Right kidney (tissue), 9 donors: ENCODE measurements around the gene GNL2.

Experiments
- DNase-seq: peaks from one replicate; pipeline ENCODE4 v3.0.0-alpha.2; 2016
- long read RNA-seq, 8 donors: transcript quantifications; one replicate each; lab custom pipeline, GENCODE V29; 2026

Gene GNL2
- long read RNA-seq, donor 1, transcript GNL2-201 (16 exons, 2,334 nt), result minor isoform, 5 of 63 reads
- long read RNA-seq, donor 1, transcript GNL2-202 (4 exons, 2,409 nt), result major isoform, 27 of 63 reads
- long read RNA-seq, donor 1, partial matches to known transcripts, result 27 of 63 reads
- long read RNA-seq, donor 1, other reads (novel, unspliced or antisense), result 0 of 63 reads
- long read RNA-seq, donor 2, transcript GNL2-202 (4 exons, 2,409 nt), result major isoform, 13 of 32 reads
- long read RNA-seq, donor 2, partial matches to known transcripts, result 17 of 32 reads
- long read RNA-seq, donor 2, other reads (novel, unspliced or antisense), result 0 of 32 reads
- long read RNA-seq, donor 3, transcript GNL2-202 (4 exons, 2,409 nt), result major isoform, 12 of 40 reads
- long read RNA-seq, donor 3, partial matches to known transcripts, result 12 of 40 reads
- long read RNA-seq, donor 3, other reads (novel, unspliced or antisense), result 11 of 40 reads
- long read RNA-seq, donor 4, transcript GNL2-202 (4 exons, 2,409 nt), result major isoform, 25 of 53 reads
- long read RNA-seq, donor 4, partial matches to known transcripts, result 21 of 53 reads
- long read RNA-seq, donor 4, other reads (novel, unspliced or antisense), result 0 of 53 reads
- long read RNA-seq, donor 5, transcript GNL2-201 (16 exons, 2,334 nt), result minor isoform, 7 of 62 reads
- long read RNA-seq, donor 5, transcript GNL2-202 (4 exons, 2,409 nt), result major isoform, 43 of 62 reads
- long read RNA-seq, donor 5, partial matches to known transcripts, result 10 of 62 reads
- long read RNA-seq, donor 5, other reads (novel, unspliced or antisense), result 0 of 62 reads
- long read RNA-seq, donor 6, transcript GNL2-202 (4 exons, 2,409 nt), result major isoform, 20 of 36 reads
- long read RNA-seq, donor 6, partial matches to known transcripts, result 11 of 36 reads
- long read RNA-seq, donor 6, other reads (novel, unspliced or antisense), result 0 of 36 reads
- long read RNA-seq, donor 7, transcript GNL2-202 (4 exons, 2,409 nt), result major isoform, 30 of 70 reads
- long read RNA-seq, donor 7, partial matches to known transcripts, result 35 of 70 reads
- long read RNA-seq, donor 7, other reads (novel, unspliced or antisense), result 0 of 70 reads
- long read RNA-seq, donor 8, transcript GNL2-202 (4 exons, 2,409 nt), result major isoform, 24 of 43 reads
- long read RNA-seq, donor 8, transcript GNL2-201 (16 exons, 2,334 nt), result minor isoform, 5 of 43 reads
- long read RNA-seq, donor 8, partial matches to known transcripts, result 13 of 43 reads
- long read RNA-seq, donor 8, other reads (novel, unspliced or antisense), result 0 of 43 reads

DNA sequence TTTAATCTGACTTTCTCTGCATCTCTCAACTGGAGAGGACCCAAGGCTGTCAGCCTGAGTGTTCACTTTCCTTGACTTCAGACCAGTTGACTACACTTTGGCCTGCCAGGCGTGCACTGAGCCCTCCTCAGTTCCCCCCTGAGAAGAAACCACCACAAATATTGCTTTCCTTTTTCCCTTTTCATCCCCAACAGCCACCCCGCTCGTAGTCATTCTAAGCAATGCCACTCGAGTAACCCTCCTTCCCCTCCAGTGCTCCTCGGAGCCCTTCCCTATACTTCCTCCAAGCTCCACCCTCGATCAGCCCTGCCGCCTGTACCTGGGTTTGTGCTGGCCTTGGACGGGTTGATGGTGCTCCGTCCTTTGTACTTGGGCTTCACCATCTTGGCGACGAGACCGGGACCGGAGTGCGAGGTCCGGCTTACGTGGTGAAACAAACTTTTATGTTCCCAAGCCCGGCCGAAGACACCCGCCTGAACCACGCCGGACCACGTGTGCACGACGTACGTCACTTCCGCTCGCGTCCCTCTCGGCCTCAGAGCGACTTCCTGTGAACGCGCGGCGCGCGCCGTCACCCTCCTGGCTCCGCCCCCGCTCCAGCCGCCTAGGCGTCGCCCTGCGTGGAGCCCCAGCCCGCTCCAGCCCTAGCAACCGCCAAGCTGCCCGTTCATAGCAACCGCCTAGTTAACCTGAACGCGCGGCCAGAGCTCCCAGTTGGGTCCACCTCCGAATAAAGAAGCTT is at the start of gene GNL2:
Gene GNL2, minus strand, starts transcription at position 498 of the 742 bp plus-strand sequence. Its CDS starts 115 bp downstream, at position 383.
- DNase-seq, result peak; percentile 91

- DNase-seq, result no peak
Measured at GRCh38 chr1:37641059-37641458, 45.3 kb upstream of the GNL2 start.

- DNase-seq, result no peak
Measured at GRCh38 chr1:37636435-37636834, 40.7 kb upstream of the GNL2 start.

GRCh38 chr1:37634992-37635902 is 39.5 kb upstream of the GNL2 start:
- DNase-seq, result peak; percentile 12

- peak; percentile 69 for DNase-seq
Measured at GRCh38 chr1:37634244-37634991, 38.7 kb upstream of the GNL2 start, which contains the start of gene RSPO1. TSS of gene RSPO1 (minus strand) at chr1:37634892. CDS start at chr1:37629661, 5,231 bp downstream.

- DNase-seq, result peak; percentile 53
Measured at GRCh38 chr1:37633938-37634243, 38.2 kb upstream of the GNL2 start.

DNA sequence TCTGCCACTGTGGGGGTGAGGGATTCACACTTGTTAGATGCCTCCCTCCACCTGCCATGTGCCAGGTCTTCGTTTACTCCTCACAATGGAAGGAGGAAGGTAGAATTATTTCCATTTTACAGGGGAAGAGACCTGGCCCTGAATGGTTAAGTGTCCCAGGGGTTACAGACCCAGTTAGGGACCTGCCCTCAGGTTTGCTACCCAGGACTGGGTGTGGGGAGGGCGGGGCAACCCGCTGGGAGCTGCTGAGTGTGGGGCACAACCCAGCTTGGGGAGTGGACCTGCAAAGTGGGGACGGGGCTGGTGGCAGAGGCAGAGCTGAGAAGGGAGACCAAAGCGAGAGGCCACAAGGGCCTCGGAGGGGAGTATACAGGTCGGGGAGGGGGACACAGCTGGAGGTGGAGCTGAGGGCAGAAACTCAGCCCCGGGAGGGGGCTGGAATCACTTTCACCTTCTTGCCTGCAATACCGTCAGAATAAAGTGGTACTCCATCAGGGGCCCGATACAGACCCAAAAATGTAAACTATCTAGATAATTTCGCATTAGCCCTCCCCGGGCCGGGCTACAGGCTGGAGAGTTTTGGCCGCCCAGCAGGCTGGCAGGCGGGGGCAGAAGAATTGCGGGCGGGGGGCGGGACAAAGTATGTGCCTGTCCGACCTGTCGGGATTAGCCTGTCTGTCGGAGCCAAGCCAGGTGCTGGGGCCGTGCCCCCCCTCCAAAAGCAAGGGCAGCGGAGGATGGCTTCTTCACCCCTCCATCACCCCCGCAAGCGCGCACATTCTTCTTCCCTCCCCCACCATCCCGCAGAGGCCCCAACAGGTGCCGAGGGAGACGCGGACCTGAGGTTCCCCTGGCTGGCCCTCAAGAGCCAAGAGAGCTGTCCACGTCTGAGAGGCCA is 37.6 kb upstream of the GNL2 start:
- DNase-seq, result no peak

DNA sequence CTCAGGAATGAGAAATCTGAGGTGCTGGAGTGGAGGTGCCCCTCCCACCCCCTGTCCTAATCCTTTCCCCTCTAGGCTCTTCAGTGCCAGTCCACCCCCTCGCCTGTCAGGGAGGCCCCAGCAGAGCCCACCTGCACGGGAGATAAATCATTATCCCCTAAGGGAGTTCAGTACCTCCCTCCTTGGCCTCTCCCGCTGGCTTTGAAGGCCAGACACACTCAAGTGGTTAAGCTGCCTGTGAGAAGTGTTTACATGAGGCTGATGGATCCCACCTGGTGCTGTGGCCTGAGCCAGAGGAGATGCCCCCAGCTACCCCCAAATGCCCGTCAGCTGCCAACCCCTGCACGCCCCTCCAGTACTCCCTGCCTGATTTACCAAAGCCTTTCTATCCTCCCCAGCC is 35.3 kb upstream of the GNL2 start:
- DNase-seq, result peak; percentile 29

DNA sequence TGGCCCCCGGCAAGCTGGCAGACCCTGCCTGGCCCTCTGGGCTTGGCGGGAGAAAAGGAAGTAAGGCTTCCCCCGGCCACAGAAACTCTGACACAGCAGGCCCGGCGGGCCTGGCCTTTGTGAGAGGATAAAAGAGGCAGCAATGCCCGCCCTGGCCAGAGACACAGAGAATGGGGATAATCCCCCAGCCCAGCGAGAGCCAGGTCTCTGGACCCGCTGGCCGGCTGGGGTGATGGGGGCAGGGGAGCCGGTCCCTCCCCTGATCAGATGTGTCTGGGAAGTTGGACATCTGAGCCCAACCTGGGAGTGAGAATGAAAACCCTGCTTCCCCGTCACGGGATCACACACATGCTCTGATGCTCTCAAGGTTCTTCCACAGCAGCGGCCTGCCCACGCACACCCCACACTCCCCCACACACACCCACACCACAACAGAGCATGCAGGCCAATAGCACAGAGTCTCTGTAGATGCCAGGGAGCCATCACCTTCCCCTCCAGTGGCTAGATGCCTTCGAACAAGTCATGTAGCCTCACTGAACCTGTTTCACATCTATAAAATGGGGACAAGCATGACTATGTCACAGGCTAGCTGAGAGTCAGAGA is 34.8 kb upstream of the GNL2 start:
- peak; percentile 29 for DNase-seq

DNA sequence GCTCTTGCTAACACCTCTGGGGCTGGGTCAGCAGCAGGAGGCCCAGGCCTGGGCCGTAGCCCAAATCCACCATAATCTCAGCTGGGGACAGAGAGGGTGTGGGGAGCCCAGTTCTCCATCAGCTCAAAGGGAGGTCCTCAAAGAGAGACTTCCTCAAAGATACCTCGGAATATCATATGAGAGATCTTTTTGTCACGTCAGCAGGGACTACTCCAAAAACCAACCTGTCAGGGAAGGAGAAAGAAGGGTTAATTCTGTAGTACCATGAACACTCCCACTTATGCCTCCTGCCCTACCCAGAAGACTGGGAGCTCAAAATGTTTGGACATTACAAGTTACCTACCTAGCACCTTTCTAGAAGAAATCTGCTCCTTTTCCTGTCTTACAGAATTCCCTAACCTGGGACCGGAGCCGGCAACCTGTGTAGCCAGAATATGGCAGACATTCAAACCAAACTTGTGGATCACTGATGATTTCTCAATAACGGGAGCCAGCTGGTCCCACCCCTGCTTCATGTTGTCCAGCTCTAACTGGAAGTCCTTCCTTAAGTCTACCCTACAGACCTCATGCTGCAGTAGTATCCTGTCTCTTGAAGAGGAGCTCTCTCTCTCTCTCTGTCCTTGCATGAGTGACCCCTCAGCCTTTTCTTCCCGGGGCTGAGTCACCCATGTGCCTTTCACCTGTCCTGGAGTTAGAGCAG is 34.1 kb upstream of the GNL2 start:
- DNase-seq, result no peak

GRCh38 chr1:37629008-37629407 is 33.3 kb upstream of the GNL2 start:
- DNase-seq, result no peak

GRCh38 chr1:37628026-37628556 is 32.4 kb upstream of the GNL2 start:
- DNase-seq, result no peak

DNA sequence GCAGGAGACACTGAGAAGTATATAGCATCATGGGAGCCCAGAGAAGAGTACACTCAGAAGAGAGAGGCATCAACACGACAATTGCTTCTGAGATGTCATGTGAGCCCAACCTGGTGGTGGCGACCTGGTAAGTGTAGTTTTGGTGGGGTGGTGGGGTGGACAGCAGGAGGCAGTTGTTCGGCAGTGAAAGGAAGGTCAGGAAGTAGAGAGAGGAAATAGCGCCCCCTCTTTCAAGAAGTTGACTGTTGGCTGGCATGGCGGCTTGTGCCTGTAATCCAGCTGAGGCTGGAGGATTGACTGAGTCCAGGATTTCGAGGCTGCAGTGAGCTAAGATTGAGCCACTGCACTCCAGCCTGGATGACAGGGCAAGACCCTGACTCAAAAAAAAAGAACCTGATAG is 26.4 kb upstream of the GNL2 start:
- no peak for DNase-seq

DNA sequence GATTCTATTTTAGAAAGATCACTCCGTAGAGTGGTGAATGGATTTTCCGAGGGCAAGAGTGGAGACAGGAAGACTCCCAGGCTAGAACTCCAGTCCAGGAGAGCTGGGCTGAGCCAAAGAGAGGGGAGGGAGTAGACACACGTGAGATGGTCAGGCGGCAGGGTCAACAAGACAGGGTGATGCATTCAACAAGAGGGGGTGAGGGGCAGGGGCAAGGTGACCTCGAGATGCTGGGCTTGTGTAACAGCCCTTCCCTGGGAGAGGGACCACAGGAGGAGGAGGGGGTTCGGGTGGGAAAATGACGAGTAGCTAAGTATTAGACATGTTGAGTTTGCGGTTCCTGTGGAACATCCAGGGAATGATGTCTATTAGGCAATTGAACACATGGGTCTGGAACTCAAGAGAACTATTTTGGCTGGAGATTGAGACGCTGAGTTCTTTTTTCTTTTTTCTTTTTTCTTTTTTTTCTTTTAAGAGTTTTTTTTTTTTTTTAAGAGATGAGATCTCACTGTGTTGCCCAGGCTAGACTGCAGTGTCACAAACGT is 25.7 kb upstream of the GNL2 start:
- no peak for DNase-seq

GRCh38 chr1:37620707-37621106 is 25.0 kb upstream of the GNL2 start:
- DNase-seq, result no peak

DNA sequence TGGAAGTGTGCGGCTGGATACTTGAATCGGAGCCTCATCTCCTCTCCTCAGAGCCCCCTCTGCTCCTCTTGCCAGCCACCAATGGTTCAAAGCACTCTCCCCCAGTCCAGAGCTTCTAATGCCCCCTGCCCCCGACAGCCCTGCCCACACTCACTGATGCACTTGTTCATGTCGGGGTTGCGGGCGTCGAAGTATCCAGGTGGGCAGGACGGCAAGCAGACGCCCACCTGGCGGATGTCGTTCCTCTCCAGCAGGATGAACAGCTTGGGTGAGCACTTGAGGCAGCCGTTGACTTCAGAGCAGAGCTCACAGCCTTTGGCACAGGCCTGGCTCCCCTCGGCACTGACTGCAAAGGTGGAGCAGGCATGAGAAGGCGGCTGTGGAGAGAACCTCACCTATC is 20.6 kb upstream of the GNL2 start:
- no peak for DNase-seq

GRCh38 chr1:37614105-37614504 is 18.4 kb upstream of the GNL2 start:
- no peak for DNase-seq
